GM12878 (cell line): ENCODE measurements around the gene GYG1. TPM values are rescaled to one million over a fixed set of nuclear protein-coding genes. Genes with fewer than 3 reads are reported as not detected.

Experiments
- BACH1 ChIP-seq: fragments of 450-650 bp; IDR thresholded peaks from 2 replicates; pipeline ENCODE4 v1.6.1; 2017; ENCODE audit warnings: mild to moderate bottlenecking, borderline replicate concordance
- BMI1 ChIP-seq: fragments of 450-650 bp; IDR thresholded peaks from 2 replicates; pipeline ENCODE4 v1.6.1; 2016; ENCODE audit warnings: mild to moderate bottlenecking, moderate library complexity, borderline replicate concordance
- BRCA1 ChIP-seq: IDR thresholded peaks from 2 replicates; pipeline ENCODE4 v1.6.1; 2011; ENCODE audit warnings: low read depth, low read length, improper control_type of control experiment
- CHD1 ChIP-seq: IDR thresholded peaks from 2 replicates; pipeline ENCODE4 v1.6.1; 2012; ENCODE audit warnings: low read depth, low read length, improper control_type of control experiment
- CTCF ChIP-seq, 3 experiments: IDR thresholded peaks in 2 of 3; conservative IDR thresholded peaks in 1 of 3; 2 replicates each; pipeline ENCODE4 v1.5.1; 2011; ENCODE audit warnings: low read depth in 3 of 3, low read length in 3 of 3, mild to moderate bottlenecking in 3 of 3, control low read depth in 2 of 3, moderate library complexity in 2 of 3, inconsistent platforms in 1 of 3, mixed read lengths in 1 of 3; ENCODE audit not compliant: control insufficient read depth in 2 of 3, insufficient read depth in 1 of 3; ENCODE audit errors: extremely low read depth in 1 of 3
- IRF4 ChIP-seq: IDR thresholded peaks from 2 replicates; pipeline ENCODE4 v1.6.1; 2011; ENCODE audit warnings: low read depth, low read length
- JUNB ChIP-seq: IDR thresholded peaks from 2 replicates; pipeline ENCODE4 v1.6.1; 2016; ENCODE audit warnings: antibody characterized with exemption, mild to moderate bottlenecking
- JUND ChIP-seq: IDR thresholded peaks from 2 replicates; pipeline ENCODE4 v1.6.1; 2012; ENCODE audit warnings: low read depth, mild to moderate bottlenecking, low read length, improper control_type of control experiment, moderate library complexity
- KDM1A ChIP-seq: fragments of 200-600 bp; sonication (generic); IDR thresholded peaks from 2 replicates; pipeline ENCODE4 v1.6.1; 2016; ENCODE audit warnings: borderline replicate concordance
- MXI1 ChIP-seq: fragments of 150-350 bp; IDR thresholded peaks from 2 replicates; pipeline ENCODE4 v1.6.1; 2011; ENCODE audit warnings: low read depth, mild to moderate bottlenecking, inconsistent platforms, low read length, improper control_type of control experiment
- RAD21 ChIP-seq: IDR thresholded peaks from 2 replicates; pipeline ENCODE4 v1.6.1; 2011; ENCODE audit warnings: mild to moderate bottlenecking, low read depth, low read length, moderate library complexity; ENCODE audit not compliant: insufficient read depth
- RUNX3 ChIP-seq: IDR thresholded peaks from 2 replicates; pipeline ENCODE4 v1.6.1; 2012; ENCODE audit warnings: low read length, inconsistent platforms
- SMAD1 ChIP-seq: fragments of 450-650 bp; IDR thresholded peaks from 2 replicates; pipeline ENCODE4 v1.6.1; 2018; ENCODE audit warnings: mild to moderate bottlenecking, low read depth; ENCODE audit not compliant: partially characterized antibody
- SMC3 ChIP-seq: IDR thresholded peaks from 2 replicates; pipeline ENCODE4 v1.6.1; 2011; ENCODE audit warnings: low read length, improper control_type of control experiment, borderline replicate concordance
- SUPT20H ChIP-seq: IDR thresholded peaks from 2 replicates; pipeline ENCODE4 v1.6.1; 2011; ENCODE audit warnings: low read depth, mild to moderate bottlenecking, low read length, moderate library complexity, borderline replicate concordance; ENCODE audit not compliant: control insufficient read depth
- TCF3 ChIP-seq: IDR thresholded peaks from 2 replicates; pipeline ENCODE4 v1.6.1; 2012; ENCODE audit warnings: low read depth, mild to moderate bottlenecking, low read length, borderline replicate concordance; ENCODE audit not compliant: insufficient read depth
- TCF7 ChIP-seq: IDR thresholded peaks from 2 replicates; pipeline ENCODE4 v1.6.1; 2014; ENCODE audit warnings: antibody characterized with exemption, borderline replicate concordance
- YY1 ChIP-seq: IDR thresholded peaks from 2 replicates; pipeline ENCODE4 v1.6.1; 2011; ENCODE audit warnings: low read depth, mild to moderate bottlenecking, low read length
- polyA plus RNA-seq, 11 experiments: library from polyadenylated mRNA; depleted of rRNA in 4 of 11; unstranded in 6 of 11; stranded (reverse) in 5 of 11; fragments of >200 nt; fragmentation: Nextera tagmentation in 4 of 11; fragmentation: Illumina TruSeq in 1 of 11; extraction: Ambion mirVana in 4 of 11; extraction: Trizol in 1 of 11; gene quantifications; 1 replicate in 1 of 11; 2 replicates in 10 of 11; pipeline versions ENCODE4 v1.2.1 to v1.2.3, GENCODE V29; 2011 to 2016; ENCODE audit warnings: inconsistent platforms in 2 of 11, missing spikeins in 2 of 11, low read depth in 1 of 11
- total RNA-seq, 4 experiments: library from RNA; depleted of rRNA in 3 of 4; stranded (reverse); fragments of >200 nt in 3 of 4; fragmentation: Illumina TruSeq in 1 of 4; extraction: Trizol in 1 of 4; gene quantifications; 2 replicates each; pipeline versions ENCODE4 v1.2.1 to v1.2.3, GENCODE V29; 2013 to 2021
- TF ChIP-seq, protein P1 (sequence below): fragments of 450-650 bp; IDR thresholded peaks from 2 replicates; pipeline ENCODE4 v1.6.1; 2016; ENCODE audit warnings: mild to moderate bottlenecking, moderate library complexity, borderline replicate concordance
- TF ChIP-seq, protein P2 (sequence below): IDR thresholded peaks from 2 replicates; pipeline ENCODE4 v1.6.1; 2011; ENCODE audit warnings: mild to moderate bottlenecking, low read depth, low read length, moderate library complexity; ENCODE audit not compliant: insufficient replicate concordance

Gene GYG1
- total and polyA plus RNA-seq, 10 of the 15 experiments (the other 5 are each of a cell fraction or from before 2014, with no cell fraction given), result 11.8 to 38.9 (median 22.9) TPM

DNA sequence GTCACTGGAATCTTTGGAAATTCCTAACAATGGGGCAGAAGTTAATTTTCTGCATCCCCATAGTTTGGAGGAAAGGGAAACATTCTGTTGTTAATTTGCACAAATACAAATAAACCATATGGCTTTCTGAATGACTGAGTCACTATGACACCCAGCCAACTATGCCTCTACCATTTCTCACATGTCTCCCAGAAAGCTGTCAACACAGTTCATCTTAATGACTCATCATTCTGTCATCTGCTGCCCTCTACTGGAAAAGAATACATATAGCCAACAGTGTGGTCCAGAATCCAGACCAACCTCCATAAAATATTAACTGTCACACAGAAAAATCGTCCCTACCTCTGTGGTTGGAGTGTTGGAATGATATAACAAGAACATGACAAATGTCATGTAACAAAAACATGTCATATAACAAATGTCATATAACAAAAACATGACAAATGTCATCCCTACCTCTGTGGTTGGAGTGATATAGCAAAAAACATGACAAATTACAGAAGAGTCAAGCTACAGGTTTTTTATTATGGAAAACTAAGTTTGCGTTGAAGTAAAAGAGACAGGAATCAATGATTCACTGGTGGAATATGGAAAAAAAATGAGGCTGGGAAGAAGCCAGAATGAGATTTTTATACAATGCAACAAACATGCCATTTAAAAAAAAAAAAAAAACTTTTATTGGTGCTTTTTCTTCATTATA lies 47.7 kb upstream of the GYG1 start (continued):
- no peak for TF ChIP-seq JUND
- TF ChIP-seq KDM1A, result no peak
- TF ChIP-seq BACH1, result peak; percentile 49; the same call in 1 of the 2 replicates
- TF ChIP-seq SUPT20H, result no peak
- TF ChIP-seq RUNX3, result no peak
- no peak for TF ChIP-seq BMI1
- TF ChIP-seq SMAD1, result no peak
- no peak for TF ChIP-seq BRCA1
- TF ChIP-seq YY1, result no peak
- TF ChIP-seq TCF7, result no peak
- no peak for TF ChIP-seq MXI1
- TF ChIP-seq TCF3, result no peak
- TF ChIP-seq, protein P1, sequence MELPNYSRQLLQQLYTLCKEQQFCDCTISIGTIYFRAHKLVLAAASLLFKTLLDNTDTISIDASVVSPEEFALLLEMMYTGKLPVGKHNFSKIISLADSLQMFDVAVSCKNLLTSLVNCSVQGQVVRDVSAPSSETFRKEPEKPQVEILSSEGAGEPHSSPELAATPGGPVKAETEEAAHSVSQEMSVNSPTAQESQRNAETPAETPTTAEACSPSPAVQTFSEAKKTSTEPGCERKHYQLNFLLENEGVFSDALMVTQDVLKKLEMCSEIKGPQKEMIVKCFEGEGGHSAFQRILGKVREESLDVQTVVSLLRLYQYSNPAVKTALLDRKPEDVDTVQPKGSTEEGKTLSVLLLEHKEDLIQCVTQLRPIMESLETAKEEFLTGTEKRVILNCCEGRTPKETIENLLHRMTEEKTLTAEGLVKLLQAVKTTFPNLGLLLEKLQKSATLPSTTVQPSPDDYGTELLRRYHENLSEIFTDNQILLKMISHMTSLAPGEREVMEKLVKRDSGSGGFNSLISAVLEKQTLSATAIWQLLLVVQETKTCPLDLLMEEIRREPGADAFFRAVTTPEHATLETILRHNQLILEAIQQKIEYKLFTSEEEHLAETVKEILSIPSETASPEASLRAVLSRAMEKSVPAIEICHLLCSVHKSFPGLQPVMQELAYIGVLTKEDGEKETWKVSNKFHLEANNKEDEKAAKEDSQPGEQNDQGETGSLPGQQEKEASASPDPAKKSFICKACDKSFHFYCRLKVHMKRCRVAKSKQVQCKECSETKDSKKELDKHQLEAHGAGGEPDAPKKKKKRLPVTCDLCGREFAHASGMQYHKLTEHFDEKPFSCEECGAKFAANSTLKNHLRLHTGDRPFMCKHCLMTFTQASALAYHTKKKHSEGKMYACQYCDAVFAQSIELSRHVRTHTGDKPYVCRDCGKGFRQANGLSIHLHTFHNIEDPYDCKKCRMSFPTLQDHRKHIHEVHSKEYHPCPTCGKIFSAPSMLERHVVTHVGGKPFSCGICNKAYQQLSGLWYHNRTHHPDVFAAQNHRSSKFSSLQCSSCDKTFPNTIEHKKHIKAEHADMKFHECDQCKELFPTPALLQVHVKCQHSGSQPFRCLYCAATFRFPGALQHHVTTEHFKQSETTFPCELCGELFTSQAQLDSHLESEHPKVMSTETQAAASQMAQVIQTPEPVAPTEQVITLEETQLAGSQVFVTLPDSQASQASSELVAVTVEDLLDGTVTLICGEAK, result no peak
- no peak for TF ChIP-seq CHD1
- no peak for TF ChIP-seq IRF4
- peak; percentile 65; the same call in 1 of the 2 replicates for TF ChIP-seq SMC3
- peak; percentile 76 for TF ChIP-seq RAD21
- TF ChIP-seq CTCF (IDR thresholded peaks at IDR 0.05 in 2 of 3, conservative IDR thresholded peaks at IDR 0.05 in 1 of 3; ENCODE audit: control insufficient read depth in 2 of 3, extremely low read depth in 1 of 3, insufficient read depth in 1 of 3, low read depth in 3 of 3, low read length in 3 of 3), result peak; percentile 69 to 78 (median 75)
- TF ChIP-seq JUNB, result peak; percentile 21; the same call in 1 of the 2 replicates
- TF ChIP-seq, protein P2, sequence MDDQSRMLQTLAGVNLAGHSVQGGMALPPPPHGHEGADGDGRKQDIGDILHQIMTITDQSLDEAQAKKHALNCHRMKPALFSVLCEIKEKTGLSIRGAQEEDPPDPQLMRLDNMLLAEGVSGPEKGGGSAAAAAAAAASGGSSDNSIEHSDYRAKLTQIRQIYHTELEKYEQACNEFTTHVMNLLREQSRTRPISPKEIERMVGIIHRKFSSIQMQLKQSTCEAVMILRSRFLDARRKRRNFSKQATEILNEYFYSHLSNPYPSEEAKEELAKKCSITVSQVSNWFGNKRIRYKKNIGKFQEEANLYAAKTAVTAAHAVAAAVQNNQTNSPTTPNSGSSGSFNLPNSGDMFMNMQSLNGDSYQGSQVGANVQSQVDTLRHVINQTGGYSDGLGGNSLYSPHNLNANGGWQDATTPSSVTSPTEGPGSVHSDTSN, result peak; percentile 33
